Endothelial cell of umbilical vein (primary cell): Measurements from ENCODE around the gene SULT4A1. TPM values are rescaled to one million over a fixed set of nuclear protein-coding genes. Genes with fewer than 3 reads are reported as not detected.

ENCODE experiments used
- BruUV-seq: library from RNA; stranded (reverse); fragments of 400-500 nt; replicated peaks from 2 replicates; lab custom pipeline; 2021; lab: Mats Ljungman, UMichigan
- CTCF ChIA-PET: fragments of 300-600, 350-600 bp; sonication (Branson Sonifier 250); formaldehyde crosslinking; loops from one replicate; lab custom pipeline; 2021; ENCODE audit warnings: antibody characterized with exemption, inconsistent platforms; lab: Charles Lee
- POLR2A ChIA-PET: fragments of 300-600, 350-600 bp; sonication (Branson Sonifier 250); formaldehyde crosslinking; loops from one replicate; lab custom pipeline; 2021; ENCODE audit warnings: antibody characterized with exemption, inconsistent platforms; lab: Charles Lee
- DNase-seq: peaks from one replicate; pipeline ENCODE4 v3.0.0-alpha.2; 2011; ENCODE audit warnings: low read depth, low spot score
- FAIRE-seq: peaks from 2 replicates; lab custom pipeline; 2011; peaks lifted over from hg19 to GRCh38; lab: Jason Lieb, UNC
- H2AFZ ChIP-seq: 2 replicates; pipeline ENCODE4 v1.6.0; 2012; ENCODE audit warnings: low read depth, low read length, control low read depth, inconsistent platforms
- H3K27ac ChIP-seq: 2 replicates; pipeline ENCODE4 v1.5.1; 2011; ENCODE audit warnings: low read depth, mild to moderate bottlenecking, control low read depth, low read length, moderate library complexity; ENCODE audit not compliant: insufficient read depth
- H3K27me3 ChIP-seq, 2 experiments: 2 replicates each; pipeline versions ENCODE4 v1.6.0 to v1.6.1; 2011; ENCODE audit warnings: low read length in 2 of 2, mixed read lengths in 1 of 2; ENCODE audit not compliant: control insufficient read depth in 2 of 2, insufficient read depth in 2 of 2
- H3K36me3 ChIP-seq, 2 experiments: 2 replicates in 1 of 2; 3 replicates in 1 of 2; pipeline ENCODE4 v1.5.1; 2011; ENCODE audit warnings: low read length in 2 of 2, mild to moderate bottlenecking in 1 of 2, moderate library complexity in 1 of 2; ENCODE audit not compliant: control insufficient read depth in 2 of 2, insufficient read depth in 2 of 2; ENCODE audit errors: extremely low read depth in 1 of 2
- H3K4me1 ChIP-seq: 3 replicates; pipeline ENCODE4 v1.5.1; 2011; ENCODE audit warnings: mild to moderate bottlenecking, low read length; ENCODE audit not compliant: control insufficient read depth, insufficient read depth; ENCODE audit errors: extremely low read depth
- H3K4me2 ChIP-seq: 2 replicates; pipeline ENCODE4 v1.6.1; 2011; ENCODE audit warnings: low read length, control low read depth, mixed read lengths; ENCODE audit not compliant: insufficient read depth
- H3K4me3 ChIP-seq, 3 experiments: fragments of 200-600 bp in 1 of 3; sonication (generic), shearing (Covaris generic) in 1 of 3; replicated peaks in 1 of 3; 2 replicates each; pipeline ENCODE4 v1.5.1; 2011 to 2016; ENCODE audit warnings: control low read depth in 3 of 3, low read length in 3 of 3, mild to moderate bottlenecking in 2 of 3, inconsistent platforms in 1 of 3, low read depth in 1 of 3, moderate library complexity in 1 of 3; ENCODE audit not compliant: insufficient read depth in 1 of 3
- H3K79me2 ChIP-seq: 2 replicates; pipeline ENCODE4 v1.6.0; 2012; ENCODE audit warnings: low read length, inconsistent platforms; ENCODE audit not compliant: control insufficient read depth, insufficient read depth
- H3K9ac ChIP-seq: replicated peaks from 2 replicates; pipeline ENCODE3; 2011; ENCODE audit warnings: low read length, control low read depth; ENCODE audit not compliant: insufficient read depth; ENCODE audit errors: extremely low read depth
- H3K9me1 ChIP-seq: replicated peaks from 3 replicates; pipeline ENCODE4 v1.6.0; 2011; ENCODE audit warnings: mild to moderate bottlenecking, low read length; ENCODE audit not compliant: control insufficient read depth, insufficient read depth; ENCODE audit errors: extremely low read depth
- H3K9me3 ChIP-seq: replicated peaks from 2 replicates; pipeline ENCODE4 v1.5.1; 2012; ENCODE audit warnings: low read length, inconsistent platforms; ENCODE audit not compliant: control insufficient read depth, insufficient read depth
- H4K20me1 ChIP-seq: replicated peaks from 2 replicates; pipeline ENCODE3; 2011; ENCODE audit warnings: mild to moderate bottlenecking, low read length; ENCODE audit not compliant: control insufficient read depth, insufficient read depth; ENCODE audit errors: extremely low read depth
- CTCF ChIP-seq, 2 donors: IDR thresholded peaks; 1 replicate in 1 of 2; 2 replicates in 1 of 2; pipeline ENCODE4 v1.5.1; 2011; ENCODE audit warnings: low read length in 2 of 2, mild to moderate bottlenecking in 2 of 2, moderate library complexity in 2 of 2, control low read depth in 1 of 2, inconsistent platforms in 1 of 2, low read depth in 1 of 2; ENCODE audit not compliant: insufficient read depth in 1 of 2; ENCODE audit errors: extremely low read depth in 1 of 2
- EZH2 ChIP-seq: IDR thresholded peaks from 2 replicates; pipeline ENCODE4 v1.6.1; 2012; ENCODE audit warnings: borderline replicate concordance, low read depth, mild to moderate bottlenecking, moderate library complexity, low read length, inconsistent platforms; ENCODE audit not compliant: severe bottlenecking
- FOS ChIP-seq: IDR thresholded peaks from 2 replicates; pipeline ENCODE4 v1.6.1; 2011; ENCODE audit warnings: mild to moderate bottlenecking, low read length, moderate library complexity, borderline replicate concordance; ENCODE audit not compliant: insufficient read depth
- GATA2 ChIP-seq: IDR thresholded peaks from 2 replicates; pipeline ENCODE4 v1.7.0; 2011; ENCODE audit warnings: low read depth, mild to moderate bottlenecking, moderate library complexity, mixed read lengths, low read length; ENCODE audit not compliant: insufficient read length, insufficient read depth
- JUN ChIP-seq: IDR thresholded peaks from 2 replicates; pipeline ENCODE4 v1.6.1; 2011; ENCODE audit warnings: borderline replicate concordance, low read depth; ENCODE audit not compliant: insufficient read length, insufficient read depth
- MAX ChIP-seq: IDR thresholded peaks from 2 replicates; pipeline ENCODE4 v1.6.1; 2011; ENCODE audit not compliant: insufficient read depth, insufficient read length
- MYC ChIP-seq: IDR thresholded peaks from one replicate; pipeline ENCODE4 v1.6.1; 2011; ENCODE audit warnings: mild to moderate bottlenecking, low read depth, low read length
- POLR2A ChIP-seq: IDR thresholded peaks from 2 replicates; pipeline ENCODE4 v1.6.1; 2012; ENCODE audit warnings: low read depth, mild to moderate bottlenecking, control low read depth, low read length
- POLR2AphosphoS5 ChIP-seq: IDR thresholded peaks from 2 replicates; pipeline ENCODE4 v1.6.1; 2012; ENCODE audit warnings: low read depth, mild to moderate bottlenecking, control low read depth, low read length, moderate library complexity; ENCODE audit not compliant: insufficient read depth
- dilution Hi-C: fragments of 300-500 bp; cut with MboI; formaldehyde crosslinking; loops from one replicate; pipeline ENCODE4 v1.15.0; 2019; ENCODE audit warnings: low sequenced_read_pairs; ENCODE audit not compliant: extremely low pct_ligation_motif_present
- intact Hi-C: fragments of 100-400 bp; cut with micrococcal nuclease; formaldehyde crosslinking; loops from one replicate; pipeline ENCODE4 v1.10.0; 2022
- polyA plus RNA-seq, 4 experiments: library from polyadenylated mRNA; depleted of rRNA in 3 of 4; stranded (reverse) in 3 of 4; unstranded in 1 of 4; fragments of >200 nt; gene quantifications; 2 replicates each; pipeline versions ENCODE4 v1.2.1 to v1.2.3, GENCODE V29; 2011 to 2012; ENCODE audit warnings: missing spikeins in 1 of 4
- total RNA-seq: library from RNA; stranded (reverse); gene quantifications from 2 replicates; pipeline ENCODE4 v1.2.3, GENCODE V29; 2021

The SULT4A1 gene
- total and polyA plus RNA-seq, 2 donors (not counting 3 experiments of a cell fraction or from before 2014, with no cell fraction given): 0.48 TPM; not detected in 1

DNA sequence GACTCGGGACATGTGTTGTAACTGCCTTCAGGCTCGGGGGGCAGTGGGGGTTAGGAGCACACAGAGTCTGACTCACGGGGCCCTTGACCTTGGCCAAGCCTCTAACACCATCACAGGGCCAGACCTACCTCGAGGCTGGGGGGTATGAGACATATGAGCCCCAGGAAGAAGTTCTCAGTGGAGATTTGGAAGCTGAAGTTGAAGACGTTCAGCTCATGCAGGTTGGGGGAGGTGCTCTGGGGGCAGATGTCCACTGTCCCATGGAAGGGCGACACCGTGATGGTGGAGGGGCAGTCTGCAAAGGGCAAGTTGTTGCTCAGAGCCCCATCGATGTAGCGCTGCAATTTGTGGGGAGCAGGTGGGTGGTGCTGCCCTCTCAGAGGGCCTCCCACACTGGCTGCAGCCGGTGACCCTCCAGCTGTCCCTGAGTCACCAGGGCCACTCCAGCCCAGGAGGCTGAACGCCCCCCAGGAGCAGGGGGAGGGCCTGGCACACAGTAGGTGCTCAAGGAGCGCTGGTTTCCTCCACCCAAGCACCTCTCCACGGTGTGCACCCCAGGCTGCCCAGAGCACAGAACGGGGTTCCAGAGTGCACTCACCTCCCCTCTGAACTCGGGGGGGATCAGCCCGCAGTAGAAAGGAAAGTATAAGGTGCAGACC, 27.0 kb upstream of the SULT4A1 start:
- ChIA-PET CTCF (interaction anchor here (0.8 to 0.9 kb wide), 3 partner anchors 25 to 503 kb away, joined by 3 to 4 read pairs (median 3); no protein-coding TSS in a partner anchor), POLR2A (no interaction called here)
- Histone ChIP-seq H3K79me2 (no peaks in the 10 kb centered on the region), H3K4me1 (no peaks in the 10 kb centered on the region), H3K4me3 (no peak overlapping the region), H4K20me1 (no peaks in the 10 kb centered on the region), H2AFZ (no peak overlapping the region), H3K27ac (no peak overlapping the region), H3K4me2 (no peak overlapping the region), H3K9me1 (no peaks in the 10 kb centered on the region), H3K9ac (no peak overlapping the region), H3K9me3 (no peaks in the 10 kb centered on the region), H3K36me3 (no peaks in the 10 kb centered on the region), H3K27me3 (peaks cover 16 to 31% of the 10 kb centered on the region in 2 experiments)
- DNase-seq (no peak), FAIRE-seq (no peak)
- no TSS peak for BruUV-seq
- dilution Hi-C loops (no loop called here), intact Hi-C loops (no loop called here)
- no peak for TF ChIP-seq POLR2AphosphoS5
- TF ChIP-seq POLR2A: no peak
- no peak for TF ChIP-seq JUN
- no peak for TF ChIP-seq CTCF (IDR thresholded peaks at IDR 0.05; ENCODE audit: extremely low read depth in 1 of 2, insufficient read depth in 1 of 2, low read depth in 1 of 2, low read length in 2 of 2)
- TF ChIP-seq MYC: no peak
- TF ChIP-seq EZH2: no peak
- TF ChIP-seq MAX: no peak
- no peak for TF ChIP-seq GATA2
- no peak for TF ChIP-seq FOS
